IPS-NIHi7 (cell line): ENCODE data around the gene DNAH11.

Experiments used
- DNase-seq: peaks from one replicate; pipeline ENCODE4 v3.0.0; 2012; ENCODE audit warnings: mixed read lengths; ENCODE audit errors: extremely low spot score

Gene DNAH11

DNA sequence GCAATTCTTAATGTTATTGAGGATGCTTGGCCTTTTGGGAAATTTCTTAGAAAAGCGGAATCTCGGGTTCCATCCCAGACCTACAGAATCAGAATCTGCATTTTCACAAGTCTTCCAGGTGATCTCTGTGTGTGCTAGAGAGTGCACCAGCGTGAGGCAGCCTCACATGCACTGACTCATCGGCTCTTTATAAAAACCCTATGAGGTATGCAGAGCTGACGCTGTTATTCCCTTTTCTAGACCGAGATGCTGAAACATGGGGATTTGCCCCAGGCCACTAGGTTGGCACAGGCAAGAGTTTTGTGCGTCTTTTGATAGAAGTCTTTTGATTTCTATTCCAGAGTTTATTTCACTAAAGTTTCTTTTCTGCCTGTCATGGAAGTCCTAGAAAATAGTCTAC, 341.7 kb downstream of the DNAH11 start:
- no peak for DNase-seq

DNA sequence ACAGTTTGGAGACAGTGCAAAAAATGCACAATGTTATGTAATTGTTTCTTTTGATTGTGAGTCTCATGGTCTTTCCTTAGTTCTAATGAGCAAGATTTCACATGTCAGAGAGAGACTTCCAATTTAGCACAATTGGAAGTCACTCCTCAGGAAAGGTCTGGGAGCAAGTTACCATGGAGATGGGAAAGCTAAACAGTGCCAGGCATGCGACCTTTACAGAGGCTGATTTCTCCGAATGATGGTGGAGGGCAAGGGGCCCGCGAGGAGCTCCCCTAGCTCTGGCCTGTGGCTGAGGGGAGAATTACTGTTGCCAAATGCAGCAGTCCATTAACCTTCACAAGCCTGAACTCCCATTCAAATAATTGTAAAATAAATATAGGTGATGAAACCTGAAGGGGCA, 343.6 kb downstream of the DNAH11 start:
- no peak for DNase-seq

DNA sequence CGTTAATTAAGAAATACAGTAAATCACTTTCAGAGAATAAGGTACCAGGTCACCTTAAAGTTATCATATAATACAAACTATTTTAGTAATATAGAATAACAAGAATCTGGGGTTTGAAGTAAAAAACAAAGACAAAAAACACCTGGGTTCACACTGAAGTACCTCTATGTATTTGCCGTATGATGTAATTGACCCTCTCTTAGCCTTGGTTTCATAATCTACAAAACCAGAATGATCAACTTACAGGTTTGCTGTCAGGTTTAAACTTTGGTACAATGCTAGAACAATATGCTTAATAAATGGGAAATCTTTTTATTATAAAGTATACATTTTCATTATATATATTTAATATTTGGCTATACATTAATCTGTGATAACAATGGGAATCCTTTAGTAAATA, 344.5 kb downstream of the DNAH11 start:
- no peak for DNase-seq

DNA sequence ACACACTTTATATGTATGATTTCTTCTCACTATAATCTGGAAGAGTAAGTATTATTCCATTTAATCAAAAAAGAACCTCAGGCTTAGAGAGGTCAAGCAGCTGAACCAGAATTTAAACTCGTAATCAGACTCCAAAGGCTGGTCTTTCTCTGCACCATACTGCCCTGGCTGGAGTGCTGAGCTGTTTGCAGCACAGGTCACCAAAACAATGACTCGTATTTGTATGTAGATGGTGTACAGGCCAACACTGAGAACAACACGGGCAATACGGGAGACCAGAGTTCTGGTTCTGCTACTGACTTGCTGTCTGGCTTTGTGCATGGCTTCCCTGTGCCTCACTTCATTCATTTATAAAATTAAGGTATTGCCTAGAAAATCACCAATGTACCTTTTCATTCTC, 344.9 kb downstream of the DNAH11 start:
- DNase-seq = no peak

DNA sequence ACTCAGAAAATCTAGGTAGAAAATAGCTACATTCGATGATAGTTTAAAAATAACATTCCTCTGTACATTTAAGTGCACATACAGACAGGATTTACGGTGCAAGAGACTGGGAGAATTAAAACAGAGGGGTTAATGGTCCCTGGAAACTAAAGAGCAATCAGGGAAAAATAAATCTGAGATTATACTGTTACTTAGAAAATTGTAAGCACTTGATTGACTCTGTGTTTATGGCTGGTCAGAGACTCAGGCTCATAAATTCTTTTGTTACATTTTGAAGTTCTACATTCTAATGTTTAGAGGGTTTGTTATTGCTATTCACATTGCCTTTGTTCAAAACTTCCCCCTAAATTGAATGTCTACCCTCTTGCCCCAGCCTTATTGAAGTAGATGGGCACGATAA, 348.5 kb downstream of the DNAH11 start:
- no peak for DNase-seq

DNA sequence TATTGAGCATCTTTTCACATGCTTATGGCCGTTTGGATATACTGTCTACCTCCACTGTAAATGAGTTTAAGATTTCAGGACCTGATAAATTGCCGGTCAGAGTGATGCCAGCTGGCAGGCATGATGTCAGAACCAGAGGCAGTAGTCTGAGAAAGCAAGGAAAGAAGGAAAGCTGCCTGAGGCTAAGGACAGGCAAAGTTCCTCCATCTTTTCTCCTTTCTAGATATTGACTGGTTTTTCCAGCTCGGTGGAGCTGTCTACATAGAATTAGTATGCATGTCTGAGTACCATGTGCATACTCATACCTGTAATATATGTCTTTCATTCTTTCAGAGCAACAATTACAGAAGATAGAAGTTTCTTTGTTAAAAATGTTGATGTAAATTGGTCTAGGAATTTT, 350.6 kb downstream of the DNAH11 start:
- no peak for DNase-seq

DNA sequence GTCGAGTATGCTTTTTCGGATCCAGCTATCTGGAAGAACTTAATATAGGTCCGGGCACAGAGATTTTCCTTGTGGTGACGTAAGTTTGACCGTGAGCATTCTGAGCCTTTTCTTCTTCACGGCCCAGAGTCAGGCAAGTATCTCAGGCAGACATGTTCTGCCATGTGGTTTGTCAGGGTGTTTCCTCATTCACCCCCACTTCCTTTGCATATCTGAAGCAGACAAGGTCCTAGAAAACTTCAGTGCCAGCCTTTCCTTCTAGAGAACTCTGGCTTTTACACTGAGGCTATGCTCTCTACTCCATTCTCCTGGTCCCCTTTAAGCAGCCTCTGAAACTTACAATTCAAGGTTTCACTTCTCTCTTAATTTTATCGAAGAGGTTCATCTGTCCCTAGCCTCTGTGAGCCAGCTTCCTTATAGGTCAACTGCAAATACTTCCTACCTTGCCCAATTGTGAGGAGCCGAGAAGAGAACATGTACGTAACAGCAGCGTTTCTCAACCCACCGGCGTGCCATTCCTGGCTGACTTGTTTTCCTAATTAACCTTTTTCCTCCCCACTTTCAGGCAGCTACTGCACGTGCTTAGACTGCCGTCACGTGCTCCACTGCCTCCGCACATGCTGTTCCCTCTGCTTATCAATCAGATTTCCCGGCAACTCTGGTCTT, 355.6 kb downstream of the DNAH11 start:
- no peak for DNase-seq

DNA sequence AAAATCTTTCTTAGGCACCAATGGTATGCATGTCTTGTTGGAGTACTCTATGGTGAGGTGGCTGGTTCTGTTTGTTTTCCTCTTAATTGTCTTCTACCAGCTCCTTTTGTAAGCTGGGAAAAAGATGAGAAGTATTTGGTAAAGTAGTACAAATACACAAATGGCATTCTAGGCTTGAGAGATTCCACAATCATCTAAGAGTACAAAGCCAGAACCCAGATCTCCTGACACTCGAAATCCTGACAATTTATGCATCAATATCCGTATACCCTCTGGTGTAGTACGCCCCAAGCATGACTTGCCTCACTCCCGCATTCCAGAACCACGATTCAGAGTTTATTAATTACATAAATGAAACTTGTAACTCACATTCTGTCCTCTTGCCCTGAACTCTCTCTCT, 359.4 kb downstream of the DNAH11 start:
- DNase-seq = no peak

DNA sequence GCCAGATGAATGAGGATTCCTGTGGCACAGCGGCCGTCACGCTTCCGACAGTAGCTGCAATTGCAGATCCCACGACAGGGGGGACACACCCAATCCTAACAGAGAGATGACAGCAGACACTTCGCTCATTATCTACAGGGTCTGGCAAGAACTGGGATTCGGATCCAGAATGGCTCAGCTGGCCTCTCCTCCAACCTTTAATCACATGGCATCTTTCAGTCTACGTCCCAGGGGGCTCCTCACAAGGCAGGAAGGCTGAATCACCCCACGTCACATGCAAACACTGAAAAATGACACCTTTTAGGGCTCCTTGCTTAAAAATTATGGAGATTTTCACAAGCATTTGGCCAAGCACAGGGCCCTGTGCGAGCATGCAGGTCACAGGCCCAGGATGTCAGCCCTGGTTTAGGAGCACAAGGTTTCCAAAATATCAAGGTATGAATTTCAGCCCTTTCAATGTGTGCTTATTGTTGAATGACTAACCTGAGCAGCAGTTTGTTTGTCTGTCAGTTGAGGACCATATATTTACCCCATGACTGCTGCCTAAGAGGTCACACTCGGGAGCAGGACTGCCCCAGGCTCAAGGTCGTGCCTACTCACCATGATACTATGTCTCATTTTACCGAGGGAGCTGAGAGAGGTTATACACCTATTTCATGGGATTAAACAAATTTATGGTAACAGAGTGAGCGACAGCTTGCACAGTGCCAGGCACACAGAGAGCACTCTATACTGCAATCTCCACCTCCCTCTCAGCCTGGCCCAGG, 360.4 kb downstream of the DNAH11 start:
- DNase-seq = no peak

DNA sequence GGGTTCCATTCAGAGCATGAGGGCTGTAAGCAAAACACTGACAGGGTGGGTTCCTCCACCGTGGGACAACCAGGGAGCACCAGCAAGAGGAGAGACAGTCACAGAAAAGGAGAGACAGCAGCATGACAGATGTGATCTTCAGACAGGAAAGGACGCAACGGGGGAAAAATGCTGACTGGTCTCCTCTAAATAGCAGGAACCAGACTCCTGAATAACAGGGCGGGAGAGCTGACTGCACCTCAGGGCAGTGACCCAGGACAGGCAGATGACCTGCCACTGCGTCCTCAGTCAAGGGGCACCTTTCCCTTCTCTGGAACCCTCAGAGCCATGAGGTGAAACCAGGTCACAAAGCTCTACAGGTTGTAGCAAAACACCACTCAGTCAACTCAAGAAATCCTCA, 365.9 kb downstream of the DNAH11 start:
- DNase-seq = no peak

DNA sequence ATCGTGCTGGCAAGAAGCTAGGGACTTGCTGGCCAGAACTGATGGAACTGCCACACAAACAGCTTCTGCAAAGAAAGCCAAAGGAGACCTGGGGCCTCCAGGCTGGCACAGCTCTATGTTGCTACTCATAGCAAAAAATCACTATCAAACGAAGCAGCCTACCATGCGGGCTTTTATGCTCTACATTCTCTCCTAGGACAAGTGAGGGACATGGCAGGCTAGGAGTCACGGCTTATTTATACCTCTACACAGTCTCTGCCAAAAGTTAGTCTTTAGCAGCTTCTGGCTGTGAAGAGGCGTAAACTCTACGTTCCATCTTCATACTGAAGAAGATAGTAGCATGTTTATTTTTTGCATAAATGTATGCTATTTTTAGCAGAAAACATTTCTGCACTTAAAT, 367.4 kb downstream of the DNAH11 start:
- no peak for DNase-seq

DNA sequence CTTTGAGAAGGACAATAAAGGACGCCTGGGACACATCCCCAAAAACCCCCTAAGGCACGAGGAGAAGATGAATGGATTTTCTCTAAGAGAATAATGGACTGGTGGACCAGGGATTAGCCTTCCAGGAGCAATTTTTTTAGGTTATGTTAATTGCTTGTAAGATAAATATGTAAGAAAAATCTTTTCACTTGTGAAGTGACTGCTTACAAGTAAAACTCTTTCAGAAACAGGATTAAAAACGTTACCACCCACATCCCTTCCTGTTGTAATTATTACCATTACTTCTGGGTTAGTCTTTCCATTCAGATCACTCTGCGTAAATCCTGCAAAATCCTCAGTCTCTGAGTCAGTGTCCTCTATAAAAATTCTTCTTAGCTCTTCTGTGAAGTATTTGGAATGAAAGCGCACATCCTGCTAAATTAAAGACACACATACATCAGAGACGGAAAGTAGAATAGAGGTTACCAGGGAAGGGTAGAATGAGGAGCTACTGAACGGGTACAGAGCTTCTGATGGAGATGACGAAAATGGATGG, 368.6 kb downstream of the DNAH11 start:
- DNase-seq = no peak

DNA sequence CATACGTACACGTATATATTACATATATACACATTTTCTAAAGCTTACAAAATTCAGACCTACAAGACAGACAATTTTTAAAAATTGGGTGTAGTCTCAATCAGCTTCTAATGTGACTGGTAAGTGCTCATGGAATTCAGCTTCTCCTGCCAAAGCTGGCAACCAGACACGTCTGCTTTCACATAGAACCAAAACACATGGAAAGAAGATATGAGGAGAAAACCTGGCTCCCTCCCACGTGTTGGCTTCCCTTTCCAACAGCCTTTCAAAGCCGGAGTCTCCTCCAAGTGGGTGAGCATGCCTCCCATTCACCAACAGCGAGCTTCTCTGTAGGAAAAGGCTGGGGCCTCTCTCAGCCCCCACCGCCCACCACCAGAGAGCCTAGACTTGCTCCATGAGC, 369.5 kb downstream of the DNAH11 start:
- no peak for DNase-seq

DNA sequence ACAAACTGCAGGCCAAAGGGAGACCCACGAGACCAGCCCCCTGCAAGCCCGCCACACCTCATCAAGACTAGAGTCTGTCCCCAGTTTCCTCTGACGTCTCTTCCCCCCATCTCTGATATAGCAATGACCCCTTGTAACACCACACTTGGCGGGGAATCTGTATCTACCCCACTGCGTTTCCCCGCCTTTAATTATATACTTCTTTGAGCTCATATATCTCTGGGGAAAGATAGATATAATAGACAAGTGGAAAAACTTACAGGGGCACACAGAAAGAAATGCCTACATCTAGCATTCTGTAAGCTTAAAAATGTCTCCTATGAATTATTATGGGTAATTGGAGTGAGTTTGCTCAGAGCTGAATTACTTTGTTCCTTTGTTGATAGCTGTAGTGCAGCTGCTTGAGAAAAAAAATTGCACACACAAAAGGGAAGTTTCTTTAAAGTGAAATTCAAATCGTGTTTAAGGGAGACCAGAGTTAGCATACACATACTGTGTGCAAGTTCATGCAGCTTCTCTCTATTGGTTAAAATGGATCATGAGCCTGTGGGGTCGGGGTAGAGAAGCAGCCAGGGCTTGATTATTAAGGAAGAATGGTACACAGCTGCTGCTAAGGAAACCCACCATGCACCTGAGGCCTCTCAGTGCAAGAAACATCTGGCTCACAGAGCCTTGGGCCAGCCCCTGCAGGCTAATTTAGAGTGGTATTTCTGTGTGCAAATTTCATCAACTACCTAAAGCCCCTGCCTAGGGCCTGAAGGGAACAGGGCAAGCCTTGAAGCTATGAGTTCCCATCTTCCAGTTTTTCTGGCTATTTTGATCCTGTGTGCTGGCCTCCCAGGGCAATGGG, 370.3 kb downstream of the DNAH11 start:
- no peak for DNase-seq

DNA sequence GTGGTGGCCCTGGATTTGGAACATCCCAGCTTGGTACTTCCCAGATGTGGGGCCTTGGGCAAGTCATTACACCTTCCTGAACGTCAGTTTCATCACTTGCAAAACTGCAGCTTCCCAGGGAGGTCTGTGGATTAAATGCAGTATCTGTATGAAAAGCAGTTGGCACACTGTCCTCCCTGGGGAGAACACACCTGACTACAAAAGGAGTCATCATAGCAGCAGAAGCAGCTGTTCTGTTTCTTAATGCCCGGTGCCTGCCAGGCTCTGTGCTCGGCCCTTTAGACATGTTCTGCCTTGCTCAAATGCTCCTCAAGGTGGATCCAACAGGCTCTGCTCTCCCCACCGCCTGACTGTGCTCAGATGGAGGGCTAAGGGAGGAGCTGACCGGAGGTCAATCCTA, 371.8 kb downstream of the DNAH11 start:
- DNase-seq = no peak

DNA sequence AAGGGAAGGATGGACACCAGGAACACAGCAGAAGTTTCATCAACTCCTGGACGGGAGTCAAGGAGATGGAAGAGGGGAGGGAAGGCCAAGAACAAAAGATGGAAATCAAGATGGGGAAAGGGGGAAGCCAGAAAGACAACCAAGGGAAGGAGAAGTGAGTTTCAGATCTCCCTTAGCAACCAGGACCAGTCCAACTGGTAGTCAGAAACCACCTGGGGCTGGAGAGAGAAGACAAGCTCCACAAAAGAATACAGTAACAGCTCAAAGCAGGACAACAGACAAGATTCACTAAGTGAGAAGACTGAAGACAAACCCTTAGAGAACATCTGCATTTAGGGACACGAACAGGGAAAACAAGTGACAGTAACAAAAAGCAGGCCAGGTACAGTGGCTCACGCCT, 372.3 kb downstream of the DNAH11 start:
- no peak for DNase-seq

DNA sequence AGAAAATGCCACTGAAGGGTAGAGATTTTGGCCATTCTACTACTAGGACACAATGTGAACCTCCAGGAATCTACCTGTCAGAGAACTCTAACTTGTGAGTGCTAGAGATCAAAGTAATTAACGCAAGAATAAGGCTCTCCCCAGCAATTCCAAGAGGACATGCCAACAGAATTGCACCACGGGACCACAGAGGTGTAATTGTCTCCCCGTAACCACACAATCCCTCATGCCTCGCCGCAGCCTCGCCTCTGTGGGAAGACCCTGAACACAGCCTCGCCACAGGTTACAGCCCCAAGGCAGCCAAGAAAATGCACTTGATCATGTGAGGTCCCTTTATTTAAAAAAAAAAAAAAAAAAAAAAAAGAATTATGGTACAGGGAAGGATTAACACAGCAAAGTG, 373.3 kb downstream of the DNAH11 start:
- DNase-seq = no peak

DNA sequence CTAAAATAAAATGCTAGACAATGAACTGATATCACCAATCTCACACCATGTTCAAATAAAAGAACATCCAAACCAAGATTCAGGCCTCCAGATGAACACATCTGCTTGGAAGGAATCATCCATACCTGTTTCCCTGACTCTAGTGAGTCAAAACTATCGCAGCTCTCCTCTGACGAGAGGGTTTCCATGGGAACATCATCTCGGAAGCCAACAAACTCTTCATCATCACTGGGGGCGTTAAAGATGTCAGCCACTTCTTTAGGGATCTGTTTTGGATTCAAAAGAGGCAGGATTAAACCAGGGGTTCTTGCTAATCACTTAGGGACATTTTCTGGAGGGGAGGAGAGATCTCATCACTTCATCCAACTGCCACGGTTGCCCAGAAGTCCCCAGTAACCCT, 373.8 kb downstream of the DNAH11 start:
- DNase-seq = no peak

DNA sequence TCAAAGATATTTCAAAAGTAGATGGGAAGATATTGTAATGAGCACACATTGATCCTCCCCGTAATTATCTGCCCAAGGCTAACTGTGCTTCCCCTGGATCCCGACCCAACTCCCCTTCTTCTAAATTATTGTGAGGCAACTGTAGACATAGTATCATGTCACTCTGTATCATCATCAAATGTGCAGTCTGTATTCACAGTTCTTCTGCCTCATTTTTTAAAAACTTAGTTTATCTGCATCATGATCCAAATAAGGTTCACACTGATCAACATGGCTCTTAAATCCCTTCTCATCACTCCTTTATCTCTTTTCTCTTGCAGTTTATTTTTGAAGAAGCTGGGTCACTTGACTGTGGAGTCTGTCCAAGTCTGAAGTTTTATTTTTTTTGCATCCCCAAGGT, 375.4 kb downstream of the DNAH11 start:
- DNase-seq = no peak

DNA sequence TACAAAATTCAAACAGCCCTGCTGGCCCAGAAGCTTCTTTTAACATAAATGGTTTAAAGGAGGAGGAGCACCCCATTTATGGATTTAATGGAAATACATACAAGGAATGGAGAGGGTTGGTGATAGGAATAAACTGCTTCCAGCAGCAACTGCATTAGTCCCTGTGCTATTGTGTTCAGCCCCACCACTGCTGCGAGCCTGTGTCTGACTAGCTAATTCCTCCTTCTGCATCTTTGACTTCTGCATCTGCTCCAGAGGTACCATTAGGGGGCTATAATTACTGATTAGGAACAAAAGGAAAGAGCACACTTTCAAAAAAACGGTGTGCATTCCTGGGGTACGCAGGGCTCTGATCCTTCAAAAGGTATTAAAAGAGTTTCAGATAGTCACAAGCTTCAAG, 378.1 kb downstream of the DNAH11 start:
- no peak for DNase-seq

DNA sequence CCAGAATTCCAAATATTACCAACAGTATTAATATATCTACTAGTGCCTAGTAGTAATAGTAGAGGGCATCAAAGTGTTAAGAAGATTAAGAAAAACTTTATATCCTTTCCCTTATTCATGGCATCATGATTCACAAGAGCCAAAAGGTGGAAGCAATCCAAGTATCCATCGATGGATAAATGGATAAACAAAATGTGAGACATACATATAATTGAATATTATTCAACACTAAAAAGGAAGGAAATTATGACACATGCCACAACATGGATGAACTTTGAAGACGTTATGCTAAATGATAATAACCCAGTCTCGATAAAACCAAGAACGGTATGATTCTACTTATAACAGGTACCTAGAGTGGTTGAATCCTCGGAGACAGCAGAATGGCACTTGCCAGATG, 379.8 kb downstream of the DNAH11 start:
- DNase-seq = no peak

DNA sequence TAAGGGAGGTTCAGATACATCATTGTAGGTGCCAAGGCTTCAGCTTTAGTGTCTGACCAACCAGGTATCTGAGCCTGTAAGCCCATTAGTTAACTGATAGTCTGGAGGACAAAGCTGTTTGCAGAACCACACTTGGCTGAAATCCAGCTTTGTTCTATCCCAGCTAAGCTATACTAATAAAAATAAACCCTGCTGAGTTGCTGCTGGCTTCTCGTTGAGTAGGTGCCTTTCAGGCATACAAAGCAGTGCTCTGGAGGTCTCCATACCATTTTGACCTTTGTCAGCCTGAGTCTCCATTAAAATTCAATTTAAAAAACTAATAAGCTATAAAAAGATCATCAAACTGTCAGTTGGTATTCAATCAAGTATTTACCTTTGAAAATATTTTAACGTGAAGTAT, 380.8 kb downstream of the DNAH11 start:
- no peak for DNase-seq

DNA sequence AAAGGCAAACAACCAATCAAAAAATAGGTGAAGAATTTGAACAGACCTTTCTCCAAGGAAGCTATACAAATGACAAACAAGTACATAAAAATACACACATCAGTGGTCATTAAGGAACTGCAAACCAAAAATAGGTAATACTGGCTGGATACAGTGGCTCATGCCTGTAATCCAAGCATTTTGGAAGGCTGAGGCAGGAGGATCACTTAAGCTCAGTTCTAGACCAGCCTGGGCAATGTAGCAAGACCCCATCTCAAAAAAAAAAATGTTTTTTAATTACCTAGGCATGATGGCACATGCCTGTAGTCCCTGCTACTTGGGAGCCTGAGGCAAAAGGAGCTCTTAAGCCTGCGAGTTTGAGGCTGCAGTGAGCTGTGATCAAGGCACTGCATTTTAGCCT, 383.6 kb downstream of the DNAH11 start:
- no peak for DNase-seq
